OCI-LY7 (cell line): ENCODE results near the gene TMPRSS4.

Experiments used
- EZH2phosphoT487 ChIP-seq: fragments of 200-600 bp; sonication (generic); IDR thresholded peaks from 2 replicates; pipeline ENCODE4 v1.6.1; 2018; ENCODE audit warnings: low read depth, borderline replicate concordance, mild to moderate bottlenecking, mixed run types, antibody characterized with exemption, low read length, moderate library complexity, mixed read lengths
- TF ChIP-seq, protein P1 (sequence below): fragments of 200-600 bp; sonication (generic); conservative IDR thresholded peaks from 2 replicates; pipeline ENCODE4 v1.5.1; 2014; ENCODE audit warnings: mild to moderate bottlenecking, antibody characterized with exemption, low read length, moderate library complexity, mixed read lengths

GRCh38 chr11:118136341-118136740, 59.5 kb downstream of the TMPRSS4 start:
- TF ChIP-seq, protein P1, sequence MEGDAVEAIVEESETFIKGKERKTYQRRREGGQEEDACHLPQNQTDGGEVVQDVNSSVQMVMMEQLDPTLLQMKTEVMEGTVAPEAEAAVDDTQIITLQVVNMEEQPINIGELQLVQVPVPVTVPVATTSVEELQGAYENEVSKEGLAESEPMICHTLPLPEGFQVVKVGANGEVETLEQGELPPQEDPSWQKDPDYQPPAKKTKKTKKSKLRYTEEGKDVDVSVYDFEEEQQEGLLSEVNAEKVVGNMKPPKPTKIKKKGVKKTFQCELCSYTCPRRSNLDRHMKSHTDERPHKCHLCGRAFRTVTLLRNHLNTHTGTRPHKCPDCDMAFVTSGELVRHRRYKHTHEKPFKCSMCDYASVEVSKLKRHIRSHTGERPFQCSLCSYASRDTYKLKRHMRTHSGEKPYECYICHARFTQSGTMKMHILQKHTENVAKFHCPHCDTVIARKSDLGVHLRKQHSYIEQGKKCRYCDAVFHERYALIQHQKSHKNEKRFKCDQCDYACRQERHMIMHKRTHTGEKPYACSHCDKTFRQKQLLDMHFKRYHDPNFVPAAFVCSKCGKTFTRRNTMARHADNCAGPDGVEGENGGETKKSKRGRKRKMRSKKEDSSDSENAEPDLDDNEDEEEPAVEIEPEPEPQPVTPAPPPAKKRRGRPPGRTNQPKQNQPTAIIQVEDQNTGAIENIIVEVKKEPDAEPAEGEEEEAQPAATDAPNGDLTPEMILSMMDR: no peak
- TF ChIP-seq EZH2phosphoT487: no peak
